Activated CD8-positive, alpha-beta T cell treated with anti-CD3 and anti-CD28 coated beads, Interleukin-2, amount 10 ng/mL, durations not matched to agents 7 days and 5 days (primary cell): ENCODE data around the gene C16orf90. TPM values are rescaled to one million over a fixed set of nuclear protein-coding genes. Genes with fewer than 3 reads are reported as not detected.
"Not testable (repeated sequence)": the region's sequence is repeated elsewhere in the genome, so short reads cannot be mapped to it uniquely, and the experiment has no call there.

Experiments used
- ATAC-seq: fragments of 150-1000 bp; cut with Tn5 transposase; one replicate; pipeline ENCODE4 v1.10.0; 2021; ENCODE audit warnings: moderate library complexity
- CTCF ChIA-PET: fragments of 350-600 bp; sonication (Branson Sonifier 250); formaldehyde crosslinking; loops from one replicate; lab custom pipeline; 2021; ENCODE audit warnings: antibody characterized with exemption; lab: Charles Lee
- POLR2A ChIA-PET: fragments of 350-600 bp; sonication (Branson Sonifier 250); formaldehyde crosslinking; loops from one replicate; lab custom pipeline; 2021; ENCODE audit warnings: antibody characterized with exemption; lab: Charles Lee
- DNase-seq: peaks from one replicate; pipeline ENCODE4 v3.0.0-alpha.2; 2020
- H3K27ac Mint-ChIP-seq: one replicate; pipeline ENCODE4 v1.8.0; 2021; ENCODE audit warnings: mild to moderate bottlenecking, mixed read lengths
- H3K27me3 Mint-ChIP-seq: one replicate; pipeline ENCODE4 v1.8.0; 2021; ENCODE audit warnings: low read depth, mixed read lengths
- H3K36me3 Mint-ChIP-seq: one replicate; pipeline ENCODE4 v1.8.0; 2021; ENCODE audit warnings: low read depth, mixed read lengths
- H3K4me1 Mint-ChIP-seq: one replicate; pipeline ENCODE4 v1.8.0; 2021; ENCODE audit warnings: low read depth, mixed read lengths
- H3K4me3 Mint-ChIP-seq: one replicate; pipeline ENCODE4 v1.8.0; 2021; ENCODE audit warnings: mild to moderate bottlenecking, mixed read lengths
- H3K9me3 Mint-ChIP-seq: one replicate; pipeline ENCODE4 v1.8.0; 2022; ENCODE audit warnings: mixed read lengths; ENCODE audit not compliant: insufficient read depth
- total RNA-seq, 2 experiments: library from RNA; stranded (reverse); gene quantifications; one replicate each; pipeline ENCODE4 v1.2.3, GENCODE V29; 2021

Gene C16orf90
- total RNA-seq, 2 experiments from 2014 or later: not detected

- ChIA-PET CTCF (interaction anchor here (1.0 to 1.5 kb wide), 7 partner anchors 9 to 49 kb away, joined by 3 to 5 read pairs (median 3); partner anchors contain the start of gene CLUAP1), POLR2A (interaction anchor here (0.6 to 1.7 kb wide), 2 partner anchors 10 to 84 kb away, joined by 4 to 5 read pairs; partner anchors contain the start of gene SLX4)
- not testable (repeated sequence) for H3K4me1 Mint-ChIP-seq, H3K27me3 Mint-ChIP-seq, H3K27ac Mint-ChIP-seq, ATAC-seq, H3K4me3 Mint-ChIP-seq, H3K9me3 Mint-ChIP-seq
- peaks cover 13% of the 10 kb centered on the region for H3K36me3 Mint-ChIP-seq
- DNase-seq: peak; percentile 71
Measured at GRCh38 chr16:3527216-3527829, 32.0 kb upstream of the C16orf90 start.

GRCh38 chr16:3525951-3526350, 30.7 kb upstream of the C16orf90 start:
- no peak for DNase-seq
- H3K4me3 Mint-ChIP-seq: no peak overlapping the region
- H3K36me3 Mint-ChIP-seq: peaks cover 12% of the 10 kb centered on the region
- ATAC-seq: no peak
- H3K27me3 Mint-ChIP-seq: no peaks in the 10 kb centered on the region
- no peak overlapping the region for H3K27ac Mint-ChIP-seq
- H3K4me1 Mint-ChIP-seq: peaks cover 2% of the 10 kb centered on the region
- H3K9me3 Mint-ChIP-seq: no peaks in the 10 kb centered on the region
- POLR2A ChIA-PET: no interaction called here
- CTCF ChIA-PET: interaction anchor here (1.2 kb wide), 1 partner anchor 13 kb away, joined by 3 read pairs; no protein-coding TSS in a partner anchor

- Mint-ChIP-seq H3K4me1 (peaks cover 5% of the 10 kb centered on the region), H3K36me3 (peaks cover 18% of the 10 kb centered on the region), H3K27me3 (no peaks in the 10 kb centered on the region), H3K4me3 (no peak overlapping the region), H3K27ac (no peak overlapping the region), H3K9me3 (no peaks in the 10 kb centered on the region)
- ATAC-seq: no peak
- POLR2A ChIA-PET: interaction anchor here (0.9 kb wide), 1 partner anchor 12 kb away, joined by 3 read pairs; no protein-coding TSS in a partner anchor
- CTCF ChIA-PET: interaction anchor here (0.9 kb wide), 1 partner anchor 66 kb away, joined by 3 read pairs; no protein-coding TSS in a partner anchor
- DNase-seq: no peak
Measured at GRCh38 chr16:3523281-3523680, 28.0 kb upstream of the C16orf90 start.

- Mint-ChIP-seq H3K27me3 (no peaks in the 10 kb centered on the region), H3K4me3 (no peak overlapping the region), H3K9me3 (no peaks in the 10 kb centered on the region), H3K4me1 (peaks cover 3% of the 10 kb centered on the region), H3K36me3 (peaks cover 22% of the 10 kb centered on the region), H3K27ac (no peak overlapping the region)
- ChIA-PET POLR2A (interaction anchor here (0.6 kb wide), 1 partner anchor 64 kb away, joined by 5 read pairs; no protein-coding TSS in a partner anchor), CTCF (interaction anchor here (0.7 kb wide), 1 partner anchor 124 kb away, joined by 4 read pairs; no protein-coding TSS in a partner anchor)
- no peak for DNase-seq
- ATAC-seq: no peak
Measured at GRCh38 chr16:3520841-3521240, 25.6 kb upstream of the C16orf90 start.

- H3K9me3 Mint-ChIP-seq: no peaks in the 10 kb centered on the region
- no peaks in the 10 kb centered on the region for H3K27me3 Mint-ChIP-seq
- DNase-seq (no peak), ATAC-seq (no peak)
- CTCF ChIA-PET: interaction anchor here (0.7 kb wide), 1 partner anchor 124 kb away, joined by 4 read pairs; no protein-coding TSS in a partner anchor
- H3K36me3 Mint-ChIP-seq: peaks cover 24% of the 10 kb centered on the region
- peaks cover 3% of the 10 kb centered on the region for H3K4me1 Mint-ChIP-seq
- no peak overlapping the region for H3K27ac Mint-ChIP-seq
- POLR2A ChIA-PET: no interaction called here
- no peak overlapping the region for H3K4me3 Mint-ChIP-seq
Measured at GRCh38 chr16:3520413-3520812, 25.1 kb upstream of the C16orf90 start.

- Mint-ChIP-seq H3K9me3 (no peaks in the 10 kb centered on the region), H3K36me3 (peaks cover 31% of the 10 kb centered on the region), H3K4me1 (peaks cover 3% of the 10 kb centered on the region), H3K27ac (no peak overlapping the region), H3K27me3 (no peaks in the 10 kb centered on the region), H3K4me3 (no peak overlapping the region)
- no peak for ATAC-seq
- POLR2A ChIA-PET: no interaction called here
- CTCF ChIA-PET: no interaction called here
- DNase-seq: no peak
Measured at GRCh38 chr16:3519581-3519980, 24.3 kb upstream of the C16orf90 start.

- Mint-ChIP-seq H3K9me3 (no peaks in the 10 kb centered on the region), H3K4me3 (no peak overlapping the region), H3K36me3 (peaks cover 32% of the 10 kb centered on the region), H3K27ac (no peak overlapping the region), H3K27me3 (no peaks in the 10 kb centered on the region), H3K4me1 (peaks cover 4% of the 10 kb centered on the region)
- DNase-seq (no peak), ATAC-seq (no peak)
- CTCF ChIA-PET: no interaction called here
- POLR2A ChIA-PET: no interaction called here
Measured at GRCh38 chr16:3518986-3519348, 23.7 kb upstream of the C16orf90 start.

- Mint-ChIP-seq H3K36me3 (peaks cover 35% of the 10 kb centered on the region), H3K4me1 (peaks cover 7% of the 10 kb centered on the region), H3K4me3 (no peak overlapping the region), H3K27me3 (no peaks in the 10 kb centered on the region), H3K27ac (no peak overlapping the region), H3K9me3 (no peaks in the 10 kb centered on the region)
- CTCF ChIA-PET: no interaction called here
- DNase-seq (no peak), ATAC-seq (no peak)
- POLR2A ChIA-PET: no interaction called here
Measured at GRCh38 chr16:3518292-3518985, 23.1 kb upstream of the C16orf90 start.

- Mint-ChIP-seq H3K27me3 (no peaks in the 10 kb centered on the region), H3K27ac (no peak overlapping the region), H3K4me1 (peaks cover 14% of the 10 kb centered on the region), H3K4me3 (no peak overlapping the region), H3K9me3 (no peaks in the 10 kb centered on the region), H3K36me3 (peaks cover 41% of the 10 kb centered on the region)
- POLR2A ChIA-PET: no interaction called here
- ATAC-seq (no peak), DNase-seq (no peak)
- CTCF ChIA-PET: no interaction called here
Measured at GRCh38 chr16:3515897-3516296, 20.6 kb upstream of the C16orf90 start.

- Mint-ChIP-seq H3K9me3 (no peaks in the 10 kb centered on the region), H3K27ac (no peak overlapping the region), H3K4me3 (no peak overlapping the region), H3K4me1 (peaks cover 23% of the 10 kb centered on the region), H3K27me3 (no peaks in the 10 kb centered on the region), H3K36me3 (peaks cover 41% of the 10 kb centered on the region)
- no peak for DNase-seq
- ChIA-PET POLR2A (no interaction called here), CTCF (interaction anchor here (1.0 to 1.3 kb wide), 2 partner anchors 10 to 29 kb away, joined by 3 read pairs; no protein-coding TSS in a partner anchor)
- no peak for ATAC-seq
Measured at GRCh38 chr16:3514621-3515020, 19.3 kb upstream of the C16orf90 start.

- H3K36me3 Mint-ChIP-seq: peaks cover 47% of the 10 kb centered on the region
- CTCF ChIA-PET: interaction anchor here (1.0 to 2.0 kb wide), 3 partner anchors 10 to 28 kb away, joined by 3 to 5 read pairs (median 3); no protein-coding TSS in a partner anchor
Measured at GRCh38 chr16:3513892-3514583, 18.7 kb upstream of the C16orf90 start.

More at GRCh38 chr16:3513892-3514583, 18.7 kb upstream of the C16orf90 start:
- Mint-ChIP-seq H3K4me3 (no peak overlapping the region), H3K27ac (no peak overlapping the region), H3K9me3 (no peaks in the 10 kb centered on the region), H3K27me3 (no peaks in the 10 kb centered on the region), H3K4me1 (peaks cover 29% of the 10 kb centered on the region)
- POLR2A ChIA-PET: interaction anchor here (0.6 kb wide), 1 partner anchor 149 kb away, joined by 3 read pairs; no protein-coding TSS in a partner anchor
- no peak for DNase-seq
- no peak for ATAC-seq
